ENCODE results near the gene CORO2B. TPM values are rescaled to one million over a fixed set of nuclear protein-coding genes. Genes with fewer than 3 reads are reported as not detected.
A peak's percentile ranks its signal among the peaks of the same experiment; 100 is the strongest.

The CORO2B gene
- 2.9 and 6.3 TPM in 2 replicates for total RNA-seq

DNA sequence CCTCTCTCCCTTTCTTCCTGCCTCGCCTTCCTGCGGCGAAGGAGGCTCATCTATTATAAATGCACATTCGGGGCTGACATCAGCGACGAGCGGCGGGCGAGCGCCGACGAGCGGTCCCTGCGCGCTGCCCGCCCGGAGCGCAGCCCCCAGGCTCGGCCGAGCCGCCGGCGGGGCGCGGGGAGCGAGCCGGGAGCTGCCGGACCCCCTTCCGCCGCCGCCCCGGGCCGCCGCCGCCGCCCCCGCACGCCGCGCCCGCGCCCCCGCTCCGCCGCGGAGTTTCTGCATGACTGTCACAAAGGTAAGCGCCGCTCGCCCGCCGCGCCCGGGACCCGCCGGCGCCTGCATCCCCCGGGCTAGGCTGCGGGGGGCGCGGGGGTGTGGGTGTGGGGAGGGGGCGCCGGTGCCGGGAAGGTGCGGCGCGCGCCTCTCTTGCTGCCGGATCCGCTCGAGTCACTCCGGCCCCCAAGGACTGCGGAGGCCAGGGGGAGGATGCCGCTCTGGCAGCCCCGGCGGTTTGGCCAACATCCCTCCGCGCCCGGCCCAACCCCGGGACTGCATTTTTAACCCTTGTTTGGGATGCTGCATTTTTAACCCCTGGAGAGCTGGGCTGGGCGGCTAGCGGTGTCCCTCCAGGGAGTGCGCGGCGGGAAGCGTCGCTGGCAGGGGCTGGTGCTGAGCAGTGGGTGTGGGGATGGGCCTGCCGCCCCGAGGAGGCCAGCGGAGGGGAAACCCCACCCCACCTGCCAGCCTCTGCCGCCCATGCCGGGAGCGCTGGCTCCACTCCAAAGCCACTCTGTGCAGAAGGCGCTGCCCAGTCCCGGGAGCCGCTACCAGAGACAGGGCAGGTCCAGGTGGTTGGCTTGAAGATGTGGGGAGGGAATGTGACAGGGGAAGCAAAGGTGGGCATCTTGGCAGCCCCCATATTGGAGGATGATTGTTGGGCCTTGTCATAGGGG, at the start of gene CORO2B:
TSS of gene CORO2B (plus strand) at position 14 of the 956 bp plus-strand sequence. CDS start at position 284, 270 bp downstream.
- DNase-seq (ENCODE audit: low read depth): no peak

DNA sequence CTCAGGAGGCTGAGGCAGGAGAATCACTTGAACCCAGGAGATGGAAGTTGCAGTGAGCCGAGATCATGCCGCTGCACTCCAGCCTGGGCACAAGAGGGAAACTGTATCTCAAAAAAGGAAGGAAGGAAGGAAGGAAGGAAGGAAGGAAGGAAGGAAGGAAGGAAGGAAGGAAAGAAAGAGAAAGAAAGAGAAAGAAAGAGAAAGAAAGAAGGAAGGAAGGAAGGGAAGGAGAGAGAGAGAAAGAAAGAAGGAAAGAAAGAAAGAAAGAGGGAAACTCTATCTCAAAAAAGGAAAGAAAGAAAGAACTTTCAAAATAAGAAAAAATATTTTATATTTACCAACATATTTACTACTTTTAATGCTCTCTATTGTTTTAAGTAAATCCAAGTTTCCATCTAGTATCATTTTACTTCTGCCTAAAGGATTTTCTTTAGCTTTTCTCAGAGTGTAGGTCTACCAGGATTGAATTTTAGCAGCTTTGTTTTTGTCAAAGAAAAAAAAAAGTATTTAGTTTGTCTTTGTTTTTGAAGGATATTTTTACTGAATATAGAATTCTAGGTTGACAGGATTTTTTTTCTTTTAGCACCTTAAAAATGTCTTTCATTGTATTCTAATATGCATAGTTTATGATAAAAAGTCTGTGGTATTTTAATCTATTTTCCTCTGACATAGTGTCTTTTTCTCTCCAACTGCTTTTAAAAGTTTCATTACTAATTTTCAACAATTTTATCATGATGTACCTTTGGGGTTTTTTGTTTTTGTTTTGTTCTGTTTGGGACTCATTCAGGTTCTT, 47.2 kb upstream of the CORO2B start:
- DNase-seq (ENCODE audit: low read depth): no peak

GRCh38 chr15:68536331-68537095, 42.3 kb upstream of the CORO2B start:
- DNase-seq (ENCODE audit: low read depth): peak; percentile 82

DNA sequence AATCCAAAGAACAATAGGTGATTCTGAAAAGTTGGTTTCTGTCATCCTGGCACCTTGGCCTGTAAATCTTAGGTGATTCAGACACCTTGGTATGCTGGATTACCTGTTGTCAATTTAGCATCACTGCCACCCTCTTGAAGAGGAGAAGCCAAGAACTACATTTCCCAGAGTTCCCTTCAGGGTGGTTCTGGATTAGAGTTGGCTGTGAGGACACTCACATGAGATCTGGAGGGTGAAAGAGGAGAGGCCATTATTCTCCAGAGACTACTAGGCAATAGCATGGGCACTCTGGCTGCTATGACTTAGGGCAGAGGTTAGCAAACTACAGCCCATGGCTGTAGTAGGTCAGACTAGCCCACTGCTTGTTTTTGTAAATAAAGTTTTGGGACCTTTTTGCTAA, 41.7 kb upstream of the CORO2B start:
- DNase-seq (ENCODE audit: low read depth): no peak

- DNase-seq (ENCODE audit: low read depth): no peak
These were observed 41.3 kb upstream of the CORO2B start for GRCh38 chr15:68537506-68537905.

DNA sequence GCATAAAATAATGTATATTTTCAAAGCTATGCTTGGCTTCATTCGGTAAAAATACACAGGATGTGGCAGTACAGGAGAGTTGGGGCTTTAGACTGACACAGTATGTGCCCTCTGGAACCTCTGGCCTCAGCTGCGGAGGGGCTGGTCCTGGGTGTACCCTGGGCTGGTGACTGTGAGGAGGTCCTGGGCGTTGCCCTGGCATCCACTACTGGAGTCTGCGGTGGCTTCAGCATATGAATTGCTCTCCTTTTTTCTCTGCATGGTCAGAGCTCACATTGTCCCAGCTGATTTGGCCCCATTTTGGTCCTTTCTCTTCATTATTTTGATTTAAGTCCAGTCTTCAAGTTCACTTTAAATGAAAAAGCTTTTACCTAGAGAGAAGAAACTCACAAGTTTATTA, 40.5 kb upstream of the CORO2B start:
- DNase-seq (ENCODE audit: low read depth): no peak

GRCh38 chr15:68541743-68542142, 37.0 kb upstream of the CORO2B start:
- DNase-seq (ENCODE audit: low read depth): no peak

DNA sequence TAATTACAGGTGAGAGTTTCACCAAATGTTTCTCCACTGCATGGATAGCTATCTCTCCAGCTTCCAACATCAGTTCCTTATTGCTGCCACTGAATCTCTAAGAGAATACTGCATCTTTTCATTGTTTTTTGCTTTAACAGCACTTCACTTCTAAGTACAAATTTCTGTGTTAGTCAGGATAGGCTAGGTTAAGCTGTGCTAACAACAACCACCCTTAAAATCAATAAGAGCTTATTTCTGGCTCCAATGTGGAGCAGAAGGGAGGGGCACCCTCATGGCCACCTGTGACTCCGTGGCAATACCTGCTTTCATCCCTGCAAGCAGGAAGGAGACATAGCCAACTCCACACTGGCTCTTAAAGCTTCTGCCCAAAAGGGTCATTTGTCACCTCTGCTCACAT, 36.4 kb upstream of the CORO2B start:
- no peak for DNase-seq (ENCODE audit: low read depth)

DNA sequence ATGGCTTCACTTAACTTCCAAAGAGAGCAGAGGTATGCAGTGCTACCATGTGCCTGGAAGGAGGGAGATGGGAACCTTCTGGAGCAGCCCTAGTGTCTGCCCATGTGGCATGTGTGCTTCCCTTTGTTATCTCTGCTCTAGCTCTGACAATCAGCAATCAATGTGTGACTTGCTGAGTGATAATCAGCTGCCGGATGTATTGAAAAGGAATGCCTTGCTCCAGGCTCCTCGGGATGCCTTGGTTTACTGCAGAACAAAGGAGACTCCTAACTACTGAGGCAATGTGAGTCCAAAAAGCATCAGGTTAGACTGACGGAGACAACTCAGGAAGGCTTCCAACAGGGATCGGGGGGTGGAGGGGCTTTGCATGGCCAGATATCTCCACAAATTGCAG, 36.0 kb upstream of the CORO2B start:
- DNase-seq (ENCODE audit: low read depth): no peak

DNA sequence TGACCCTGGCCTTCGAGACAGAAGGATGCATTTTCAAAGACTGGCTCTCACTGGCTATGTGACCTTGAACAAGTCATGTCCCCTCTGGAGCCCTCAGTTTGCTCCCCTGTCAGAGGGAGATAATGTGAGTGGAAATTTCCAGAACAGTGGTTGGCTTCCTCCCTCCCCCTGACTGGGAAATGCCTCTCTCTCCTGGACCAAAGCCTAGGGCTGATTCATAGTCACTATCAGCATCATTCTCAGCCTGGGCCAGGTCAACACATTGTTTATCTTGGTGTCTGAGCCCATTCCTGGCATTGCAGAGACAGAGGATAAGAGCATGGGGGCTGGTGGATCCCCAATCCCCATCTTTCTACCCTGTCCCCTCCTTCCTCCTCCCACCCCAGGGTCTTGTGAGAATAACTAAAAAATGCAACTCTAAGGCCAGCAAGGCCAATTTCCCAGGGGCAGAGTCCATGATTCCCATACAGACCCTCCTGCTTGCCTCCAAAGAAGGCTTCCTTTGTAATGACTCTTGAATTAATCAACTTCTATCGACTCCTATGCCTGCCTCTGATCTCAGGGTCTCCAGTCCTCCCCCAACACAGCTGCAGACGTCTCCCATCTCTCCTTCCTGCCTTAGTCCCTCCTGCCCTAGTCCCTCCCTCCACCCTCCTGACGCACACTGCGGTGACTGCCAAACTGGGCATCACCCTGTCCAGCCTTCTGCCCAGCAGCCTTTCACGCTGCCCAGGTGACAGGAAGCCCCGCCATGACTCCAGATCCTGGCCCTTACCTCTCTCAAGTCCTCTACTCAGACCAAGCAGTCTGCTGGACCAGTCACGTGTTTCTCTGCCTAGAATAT, 35.4 kb upstream of the CORO2B start:
- DNase-seq (ENCODE audit: low read depth): peak; percentile 77

- DNase-seq (ENCODE audit: low read depth): no peak
These were observed 32.5 kb upstream of the CORO2B start for GRCh38 chr15:68546318-68546717.

DNA sequence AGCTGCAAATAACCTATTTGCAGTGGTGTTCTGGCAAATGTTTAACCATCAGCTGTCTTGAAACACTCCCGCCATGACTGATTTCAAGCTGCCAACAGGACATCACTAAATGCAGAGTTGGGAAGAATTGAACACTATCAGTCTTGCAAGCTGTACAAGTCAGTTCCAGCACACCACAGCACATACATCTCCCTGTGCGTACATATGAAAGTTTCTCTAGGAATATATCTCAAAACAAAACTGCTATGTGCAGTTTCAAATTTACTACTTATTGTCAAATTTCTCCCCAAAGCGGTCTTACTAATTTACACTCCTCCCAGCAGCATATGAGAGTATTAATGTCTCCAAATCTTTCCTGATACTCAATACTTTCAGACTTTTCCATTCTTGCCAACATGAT, 30.4 kb upstream of the CORO2B start:
- no peak for DNase-seq (ENCODE audit: low read depth)

DNA sequence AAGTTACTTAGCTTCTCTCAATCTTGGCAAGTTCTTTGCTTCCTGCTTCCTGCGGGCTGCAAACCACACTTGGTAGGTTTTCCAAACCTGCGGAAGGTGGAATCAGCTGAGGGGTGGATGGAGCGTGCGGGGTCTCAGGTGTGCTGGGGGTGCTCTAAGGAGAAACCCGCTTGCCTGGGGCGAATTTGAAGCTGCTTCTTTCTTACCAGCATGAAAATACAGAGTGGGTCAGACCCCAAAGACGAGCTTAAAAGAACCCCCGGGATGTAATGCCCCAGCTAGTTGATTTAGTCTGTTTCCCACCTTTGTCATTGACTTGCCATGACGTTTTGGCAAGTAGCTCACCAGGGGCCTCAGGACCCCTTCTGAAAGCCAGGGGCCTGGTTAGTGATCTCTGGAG, 28.8 kb upstream of the CORO2B start:
- no peak for DNase-seq (ENCODE audit: low read depth)

- DNase-seq (ENCODE audit: low read depth): peak; percentile 46
These were observed 28.1 kb upstream of the CORO2B start for GRCh38 chr15:68550498-68551295.

DNA sequence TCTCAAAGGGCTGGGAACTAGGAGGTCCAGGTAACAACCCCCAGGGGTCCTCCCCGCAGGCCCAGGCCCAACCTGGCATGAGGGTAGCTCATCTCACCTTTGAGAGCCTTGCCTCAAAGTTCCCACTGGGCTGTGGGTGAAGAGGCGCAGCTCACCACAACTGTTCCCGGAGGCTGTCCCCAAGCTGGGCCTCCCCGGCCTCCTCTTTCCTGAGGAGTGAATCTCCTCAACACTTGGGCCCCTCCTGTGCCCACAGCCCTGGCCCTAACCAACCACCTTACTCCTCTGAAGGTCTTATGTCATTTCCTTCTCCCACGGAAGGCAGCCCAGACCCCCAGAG, 27.5 kb upstream of the CORO2B start:
- no peak for DNase-seq (ENCODE audit: low read depth)

DNA sequence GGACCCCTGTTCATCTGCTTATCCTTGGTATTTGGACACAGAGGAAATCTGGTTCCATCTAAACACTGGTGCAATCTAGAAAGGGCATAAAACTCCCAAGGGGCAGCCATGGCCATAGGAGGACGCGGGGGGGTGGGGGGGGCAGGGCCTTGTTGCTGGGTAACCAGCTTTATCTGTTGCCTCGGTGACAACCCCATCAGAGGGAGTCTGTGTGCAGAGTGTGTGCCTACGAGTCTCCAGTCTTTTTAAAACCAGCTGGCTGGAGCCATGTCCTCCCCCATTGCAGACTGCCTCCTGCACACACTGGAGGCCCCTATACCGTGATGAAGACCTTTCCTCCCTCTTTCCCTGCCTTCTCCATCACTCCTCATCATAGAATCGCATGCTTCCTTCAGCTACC, 26.4 kb upstream of the CORO2B start:
- no peak for DNase-seq (ENCODE audit: low read depth)

DNA sequence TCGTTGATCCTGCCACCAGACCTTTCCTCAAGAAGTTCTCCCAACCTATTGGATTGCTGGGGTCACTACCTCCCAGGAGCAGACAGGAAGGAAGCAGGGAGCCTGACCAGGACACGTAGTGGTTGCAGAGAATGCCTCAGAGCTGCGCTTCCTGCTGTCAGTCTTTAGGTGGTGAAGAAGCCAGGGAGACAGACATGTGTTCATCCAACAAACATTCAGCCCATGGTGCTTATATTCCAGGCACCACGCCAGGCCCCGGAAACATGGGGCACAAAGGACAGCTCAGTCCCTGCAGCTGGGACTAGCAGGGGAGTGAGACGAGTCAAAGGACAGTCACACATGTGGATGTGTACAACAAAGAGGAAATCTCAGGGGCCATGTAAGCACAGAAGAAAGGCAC, 26.0 kb upstream of the CORO2B start:
- DNase-seq (ENCODE audit: low read depth): no peak

DNA sequence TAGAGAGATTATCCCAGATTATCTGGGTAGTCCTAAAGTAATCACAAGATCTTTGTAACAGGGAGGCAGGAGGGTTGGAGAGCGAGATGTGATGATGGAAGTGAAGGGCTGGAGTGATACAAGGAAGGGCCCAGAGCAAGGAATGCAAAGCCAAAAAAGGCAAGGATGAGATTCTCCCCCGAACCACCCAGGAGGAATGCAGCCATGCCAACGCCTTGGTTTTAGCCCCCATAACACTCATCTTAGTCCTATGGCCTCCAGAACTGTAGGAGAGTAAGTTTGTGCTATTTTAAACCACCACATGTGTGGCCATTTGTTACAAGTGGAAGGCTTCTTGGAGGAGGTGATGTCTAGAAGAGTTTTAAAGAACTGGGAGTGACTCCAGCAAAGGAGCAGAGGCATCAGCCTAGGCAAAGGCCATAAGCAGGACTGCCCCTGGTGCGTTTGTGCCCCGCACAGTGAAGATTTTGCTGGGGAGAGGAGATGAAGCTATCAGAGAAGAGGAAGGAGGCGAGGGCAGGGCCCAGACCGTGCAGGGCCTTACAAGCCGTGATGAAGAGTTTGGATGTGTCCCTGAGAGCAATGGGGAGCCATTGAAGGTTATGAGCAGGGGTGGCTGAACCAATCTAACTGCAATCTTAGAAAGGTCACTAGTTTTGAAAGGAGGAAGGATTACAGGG, 25.3 kb upstream of the CORO2B start:
- DNase-seq (ENCODE audit: low read depth): no peak

- DNase-seq (ENCODE audit: low read depth): peak; percentile 52
These were observed 24.6 kb upstream of the CORO2B start for GRCh38 chr15:68553994-68554720.
